ENCODE data around the gene PSMB1. TPM values are rescaled to one million over a fixed set of nuclear protein-coding genes. Genes with fewer than 3 reads are reported as not detected.

The PSMB1 gene
- total RNA-seq, 1 experiment from 2014 or later, result 282 TPM

DNA sequence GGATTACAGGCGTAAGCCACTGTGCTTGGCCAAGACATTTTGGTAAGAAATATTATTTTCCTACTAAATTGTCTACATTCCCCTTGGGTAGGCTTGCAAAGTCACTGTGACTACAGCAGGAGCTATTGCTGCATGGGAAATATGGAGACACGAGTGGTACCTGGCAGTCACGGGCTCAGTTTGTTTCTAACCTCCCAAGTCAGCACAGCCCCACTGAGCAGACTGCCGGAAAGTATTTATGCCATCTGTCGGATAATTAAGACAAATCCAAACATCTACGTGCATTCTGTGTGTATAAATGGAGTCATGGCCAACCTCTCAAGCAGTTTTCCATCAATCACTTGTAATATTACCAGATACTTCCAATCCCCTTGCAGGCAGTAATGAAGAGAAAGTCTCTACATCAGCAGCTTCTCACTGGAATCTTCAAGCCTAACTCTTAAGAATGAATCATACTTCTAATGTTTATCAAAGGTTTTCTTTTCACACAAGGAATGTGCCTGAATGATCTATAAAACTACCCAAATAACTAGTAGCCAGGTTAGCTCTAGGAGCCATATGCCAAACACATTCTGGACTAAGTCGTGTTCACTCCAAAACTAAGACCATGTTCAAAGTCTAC, 20.1 kb downstream of the PSMB1 start:
- CTCF ChIA-PET, result no interaction called here
- Histone ChIP-seq H3K9me3 (ENCODE audit: control insufficient read depth in 1 of 2, insufficient read depth in 1 of 2, low read depth in 1 of 2, low read length in 2 of 2) (no peaks in the 10 kb centered on the region), H2AFZ (ENCODE audit: low read depth, low read length, poor library complexity, severe bottlenecking) (no peak overlapping the region), H3K79me2 (ENCODE audit: insufficient read depth, low read length) (peaks cover 25% of the 10 kb centered on the region), H3K4me2 (ENCODE audit: low read length) (no peak overlapping the region), H3K4me3 (replicated peaks in 1 of 2; ENCODE audit: low read depth in 1 of 2, low read length in 2 of 2) (no peak overlapping the region), H3K36me3 (ENCODE audit: control insufficient read depth in 1 of 2, insufficient read depth in 2 of 2, low read length in 2 of 2) (peaks cover 37 to 43% of the 10 kb centered on the region in 2 experiments), H3K27me3 (ENCODE audit: insufficient read depth, low read length) (no peaks in the 10 kb centered on the region), H3K4me1 (ENCODE audit: control insufficient read depth in 1 of 2, insufficient read depth in 2 of 2, low read length in 2 of 2) (no peaks in the 10 kb centered on the region), H3K9ac (ENCODE audit: low read length) (no peak overlapping the region), H3K27ac (ENCODE audit: low read depth, low read length) (no peak overlapping the region), H4K20me1 (ENCODE audit: insufficient read depth) (peaks cover 5% of the 10 kb centered on the region; the same call in 1 of the 2 replicates), H3K9me2 (ENCODE audit: insufficient read depth) (no peaks in the 10 kb centered on the region)
- intact Hi-C loops (cut with micrococcal nuclease), result no loop called here
- DNase-seq (ENCODE audit: low read depth, low spot score) (no peak), ATAC-seq (no peak)
- RAD21 ChIA-PET (ENCODE audit: low non-redundant PET in 1 of 2, low total read pairs in 2 of 2, uncharacterized antibody in 2 of 2, unreplicated experiment in 2 of 2), result no interaction called here
- TF ChIP-seq SIN3A (IDR thresholded peaks at IDR 0.05; ENCODE audit: low read depth), result no peak
- no peak for TF ChIP-seq TCF7L2 (IDR thresholded peaks at IDR 0.05; ENCODE audit: borderline replicate concordance, extremely low read depth, insufficient read depth, insufficient read length)
- TF ChIP-seq JUND (IDR thresholded peaks at IDR 0.05), result peak; percentile 27; the same call in 1 of the 2 replicates
- no peak for TF ChIP-seq ZBTB33 (IDR thresholded peaks at IDR 0.05; ENCODE audit: extremely low read depth, insufficient replicate concordance, low read length)
- TF ChIP-seq EZH2phosphoT487 (IDR thresholded peaks at IDR 0.05; ENCODE audit: borderline replicate concordance), result no peak
- BruUV-seq (replicated peaks), result no TSS peak
- POLR2A ChIA-PET, result no interaction called here

All from HCT116 (cell line).